GM18858 (cell line): ENCODE data around the gene ANKRD39.
"Not testable (repeated sequence)": the region's sequence is repeated elsewhere in the genome, so short reads cannot be mapped to it uniquely, and the experiment has no call there.

Experiments used
- ATAC-seq: cut with Tn5 transposase; IDR thresholded peaks from one replicate; pipeline ENCODE4 v1.9.1; 2021; ENCODE audit not compliant: unreplicated experiment

ANKRD39 gene

DNA sequence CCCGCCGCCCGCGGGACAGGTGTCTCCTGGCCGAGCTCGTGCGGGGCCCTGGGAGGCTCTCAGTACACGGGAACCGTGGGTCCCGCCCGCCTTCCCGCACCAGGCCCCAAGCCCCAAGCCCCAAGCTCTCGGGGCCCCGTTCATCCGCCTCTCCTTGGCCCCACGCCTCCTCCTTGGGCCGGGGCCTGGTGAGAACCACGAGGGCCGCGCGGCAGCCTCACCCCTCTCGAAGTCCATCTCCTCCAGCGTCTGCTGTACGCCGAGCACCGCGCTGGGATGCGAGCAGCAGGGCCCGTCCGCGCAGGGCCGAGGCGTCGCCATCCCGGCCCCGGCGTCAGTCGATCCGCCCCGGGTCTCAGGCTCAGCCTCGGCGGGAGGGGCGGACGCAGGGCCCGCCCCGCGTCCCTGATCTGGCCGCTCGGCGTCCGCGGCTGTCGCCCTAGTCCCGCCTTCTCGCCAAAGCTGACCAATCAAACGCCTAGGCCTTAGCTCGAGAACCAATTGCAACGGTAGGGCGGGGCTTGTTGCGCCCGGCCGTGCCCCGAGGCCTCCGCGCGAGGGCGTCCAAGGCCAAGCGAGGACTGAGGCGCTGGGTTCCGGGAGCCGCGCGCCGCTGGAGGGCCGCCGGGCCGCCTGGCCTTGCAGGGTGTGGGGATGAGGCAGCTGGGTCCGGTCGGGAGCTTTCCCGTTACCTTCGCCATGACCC lies at the start of gene ANKRD39:
Gene ANKRD39, minus strand, starts transcription at position 350 of the 706 bp plus-strand sequence. Its CDS starts 29 bp downstream, at position 321.
- ATAC-seq = peak; percentile 92

DNA sequence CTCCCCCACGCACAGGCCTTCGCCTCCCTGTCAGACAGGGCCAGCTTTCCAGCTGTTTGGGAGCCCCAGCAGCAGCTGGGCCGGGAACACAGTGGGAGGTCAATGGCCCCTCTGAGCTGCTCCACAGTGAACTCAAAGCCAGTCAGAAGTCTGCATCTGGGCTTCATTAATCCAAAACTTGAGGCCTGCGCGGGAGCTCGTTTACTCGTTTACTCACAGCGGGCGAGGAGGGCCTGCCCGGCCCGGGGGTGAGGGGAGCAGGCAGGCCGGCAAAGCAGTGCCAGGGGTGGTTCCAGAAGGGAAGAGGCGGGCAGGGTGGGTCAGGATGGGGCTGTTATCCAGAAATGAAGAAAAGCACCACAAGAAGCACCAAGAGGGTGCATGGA lies 48.9 kb upstream of the ANKRD39 start:
- ATAC-seq = no peak

DNA sequence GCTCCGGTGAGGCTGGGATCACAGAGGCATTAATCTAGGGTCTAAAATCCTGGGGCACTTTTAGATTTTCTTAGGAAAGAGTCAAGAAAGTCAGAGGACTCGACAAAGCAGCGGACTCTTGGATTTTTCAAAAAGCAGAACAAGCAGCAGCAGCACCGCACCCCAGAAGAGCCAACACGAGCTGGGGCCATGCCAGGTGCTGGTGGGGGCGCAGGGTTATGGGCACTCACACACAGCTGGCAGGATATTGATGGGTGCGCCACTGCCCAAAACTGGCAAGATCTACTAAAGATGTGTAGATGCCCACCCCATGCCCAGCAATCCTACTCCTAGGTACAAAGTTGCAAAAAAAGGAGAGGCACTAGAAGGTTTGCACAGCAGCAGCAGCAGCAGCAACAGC lies 46.0 kb upstream of the ANKRD39 start:
- ATAC-seq = no peak

GRCh38 chr2:96903318-96903717 lies 45.5 kb upstream of the ANKRD39 start:
- ATAC-seq = no peak

DNA sequence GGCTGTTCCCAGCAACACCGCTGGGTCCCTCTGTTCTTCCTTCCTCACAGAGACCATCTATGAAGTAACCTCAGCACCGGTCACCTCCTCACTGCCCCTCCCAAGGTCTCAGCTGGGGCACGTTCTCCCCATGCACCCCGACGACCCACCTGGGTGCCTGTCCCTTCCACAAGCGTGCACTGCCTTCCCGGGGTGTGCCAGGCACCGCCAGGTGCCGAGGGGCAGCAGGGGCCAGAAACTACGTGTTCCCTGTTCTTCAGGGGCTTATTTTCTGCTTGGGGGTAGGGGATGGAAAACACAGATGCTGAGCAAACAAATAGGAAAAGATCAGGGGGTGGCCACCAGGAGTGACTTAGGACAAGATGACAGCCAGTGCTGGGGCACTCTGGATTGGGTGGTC lies 42.4 kb upstream of the ANKRD39 start:
- ATAC-seq = no peak

GRCh38 chr2:96899413-96899741 lies 41.6 kb upstream of the ANKRD39 start:
- ATAC-seq = no peak

DNA sequence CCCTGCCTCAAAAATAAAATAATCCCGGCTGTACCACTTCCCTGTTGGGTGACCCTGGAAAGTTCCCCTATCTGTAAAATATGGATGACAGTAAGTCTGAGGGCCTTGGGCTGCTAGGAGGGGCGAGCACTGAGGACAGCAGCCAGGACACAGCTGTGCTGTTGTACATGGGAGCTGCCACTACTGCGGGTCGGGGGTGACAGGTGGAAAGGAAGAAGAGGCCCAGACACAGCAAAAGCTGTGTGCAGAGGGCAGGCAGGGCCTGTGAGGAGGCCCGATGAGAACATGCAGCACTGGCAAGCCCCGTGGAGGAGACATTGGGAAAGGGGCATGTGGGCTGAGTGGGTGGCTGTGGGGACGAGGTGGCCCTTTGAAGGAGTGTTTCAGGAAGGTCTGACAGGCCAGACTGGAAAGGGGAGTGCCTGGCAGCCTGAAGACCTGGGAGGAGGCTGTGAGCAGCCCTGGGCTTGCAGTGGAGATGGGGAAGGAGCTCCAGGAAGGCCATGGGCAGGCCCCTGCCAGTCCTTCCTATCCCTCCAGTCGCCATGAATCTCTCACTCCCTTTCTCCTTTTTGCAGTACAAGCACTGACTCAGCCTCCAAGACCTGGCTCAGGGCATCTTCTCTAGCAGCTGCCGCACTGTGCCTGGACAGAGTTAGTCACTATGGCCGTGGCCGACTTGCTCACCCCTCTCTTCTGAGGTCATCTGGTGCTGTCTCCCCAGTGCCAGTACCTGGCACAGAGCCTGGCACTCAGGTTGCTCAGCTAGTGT lies 41.0 kb upstream of the ANKRD39 start:
- no peak for ATAC-seq

DNA sequence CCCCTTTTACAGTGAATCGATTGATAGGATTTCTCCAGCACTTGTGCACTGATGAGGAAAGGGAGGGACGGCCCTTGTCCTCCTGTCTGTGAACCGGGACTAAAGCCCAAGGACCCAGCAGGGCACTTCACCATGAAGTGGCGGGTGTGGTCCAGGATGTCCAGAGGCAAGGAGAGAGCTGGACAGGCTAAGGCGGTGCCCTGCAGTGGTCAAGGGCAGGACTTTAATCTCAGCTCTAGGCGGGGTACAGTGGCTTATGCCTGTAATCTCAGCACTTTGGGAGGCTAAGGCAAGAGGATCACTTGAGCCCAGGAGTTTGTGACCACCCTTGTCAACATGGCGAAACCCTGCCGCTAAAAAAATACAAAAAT lies 40.3 kb upstream of the ANKRD39 start:
- no peak for ATAC-seq

DNA sequence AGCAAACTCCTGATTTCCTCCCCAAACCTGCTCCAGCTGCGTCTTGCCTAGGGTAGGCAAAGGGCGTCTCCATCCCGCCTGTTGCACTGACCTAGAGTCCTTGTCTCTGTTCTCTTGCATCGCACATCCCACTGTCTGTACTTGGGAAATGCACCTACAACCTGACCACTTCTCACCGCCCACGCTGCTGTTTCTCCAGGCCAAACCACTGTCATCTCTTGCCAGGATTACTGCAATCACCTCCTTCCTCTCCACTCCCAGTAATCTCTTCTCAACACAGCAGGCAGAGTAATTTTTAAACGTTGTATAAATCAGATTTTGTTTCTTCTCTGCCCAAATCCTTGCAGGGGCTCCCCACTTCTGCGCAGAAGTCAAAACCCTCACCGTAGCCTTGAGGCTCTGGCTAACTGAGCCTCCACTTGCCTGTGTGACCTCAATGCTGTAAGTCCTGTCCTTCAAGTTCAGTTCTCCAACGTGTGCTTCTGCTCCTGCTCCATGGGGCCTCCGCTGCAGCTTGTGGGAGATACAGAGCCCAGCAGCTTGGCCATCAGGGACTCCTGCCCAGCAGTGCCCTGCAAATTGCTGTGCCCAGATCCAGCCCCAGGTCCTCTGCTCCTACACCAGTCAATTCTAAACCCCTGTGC lies 39.8 kb upstream of the ANKRD39 start:
- ATAC-seq = no peak

- ATAC-seq = no peak
Measured at GRCh38 chr2:96895746-96896651, 38.2 kb upstream of the ANKRD39 start.

DNA sequence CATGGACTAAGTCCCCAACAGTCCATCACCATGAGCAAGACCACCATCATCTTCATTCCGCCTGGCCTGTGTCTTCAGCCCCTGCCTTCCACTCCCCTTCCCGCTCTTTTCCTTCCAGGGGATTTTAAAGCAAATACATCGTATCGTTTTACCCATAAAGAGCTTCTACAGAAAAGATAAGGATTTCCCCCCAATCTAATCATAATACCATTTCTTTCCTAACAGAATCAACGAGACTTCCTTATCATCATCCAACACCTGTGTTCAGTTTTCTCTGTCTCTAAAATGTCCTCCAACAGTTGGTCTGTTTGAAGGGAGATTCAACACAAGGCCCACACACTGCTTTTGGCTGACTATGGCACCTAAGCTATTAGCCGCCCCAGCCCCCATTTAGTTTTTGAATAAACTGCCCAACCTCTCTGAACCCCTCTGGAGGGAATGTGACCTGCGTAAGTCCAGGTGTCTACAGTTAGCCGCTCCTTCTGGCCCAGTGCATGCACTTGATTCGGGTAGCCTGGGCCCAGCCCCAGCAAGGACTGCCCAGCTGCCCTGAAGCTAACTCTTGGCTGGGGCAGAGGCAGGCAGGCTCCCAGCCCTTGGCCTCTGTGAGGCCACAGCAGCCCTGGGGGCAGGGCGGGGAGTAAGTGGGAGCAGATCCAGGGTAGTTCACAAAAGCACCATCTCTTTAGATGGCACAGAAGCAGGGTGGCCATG lies 37.4 kb upstream of the ANKRD39 start:
- no peak for ATAC-seq

GRCh38 chr2:96894151-96894531 lies 36.3 kb upstream of the ANKRD39 start:
- no peak for ATAC-seq

DNA sequence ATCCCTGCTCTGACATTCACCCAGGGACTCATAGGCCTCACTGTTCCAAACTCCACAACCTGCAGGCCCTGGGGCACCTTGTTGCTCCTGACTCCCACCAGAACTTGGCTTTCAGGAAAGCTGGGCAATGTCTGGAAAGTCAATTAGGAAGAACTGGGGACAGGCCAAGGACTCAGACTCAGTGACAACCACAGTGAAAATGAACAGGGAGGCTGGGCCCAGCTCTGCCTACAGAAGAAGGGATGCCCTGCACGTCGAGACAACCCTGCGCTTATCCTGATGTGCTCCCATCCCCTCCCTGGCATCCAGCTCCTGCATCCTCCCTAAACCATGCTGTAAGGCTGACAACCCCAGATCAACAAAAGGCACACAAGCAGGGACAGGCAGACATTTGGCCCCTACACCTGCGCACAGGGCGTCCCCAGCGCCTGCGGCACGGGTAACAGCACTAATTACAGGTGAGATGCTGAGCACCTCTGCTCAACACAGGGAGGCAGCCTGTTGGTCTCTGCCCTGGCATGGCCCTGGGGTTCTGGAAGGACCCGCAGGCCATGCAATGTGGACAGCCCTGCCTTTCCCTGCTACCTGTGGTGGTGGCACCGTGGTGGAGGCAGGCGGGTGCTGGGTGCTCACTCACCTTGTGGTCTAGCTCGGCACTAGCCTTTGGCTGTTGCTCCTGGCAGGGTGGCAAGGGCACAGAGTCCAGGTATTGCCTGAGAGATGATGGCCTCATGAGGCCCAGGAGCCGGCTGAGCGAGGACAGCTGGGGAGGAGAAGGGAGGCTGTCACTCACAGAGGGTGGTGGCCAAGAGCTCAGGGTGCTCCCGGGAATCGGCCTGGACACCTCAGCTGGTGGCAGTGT lies 35.7 kb upstream of the ANKRD39 start:
- no peak for ATAC-seq

- ATAC-seq = no peak
Measured at GRCh38 chr2:96891591-96892333, 33.9 kb upstream of the ANKRD39 start.

DNA sequence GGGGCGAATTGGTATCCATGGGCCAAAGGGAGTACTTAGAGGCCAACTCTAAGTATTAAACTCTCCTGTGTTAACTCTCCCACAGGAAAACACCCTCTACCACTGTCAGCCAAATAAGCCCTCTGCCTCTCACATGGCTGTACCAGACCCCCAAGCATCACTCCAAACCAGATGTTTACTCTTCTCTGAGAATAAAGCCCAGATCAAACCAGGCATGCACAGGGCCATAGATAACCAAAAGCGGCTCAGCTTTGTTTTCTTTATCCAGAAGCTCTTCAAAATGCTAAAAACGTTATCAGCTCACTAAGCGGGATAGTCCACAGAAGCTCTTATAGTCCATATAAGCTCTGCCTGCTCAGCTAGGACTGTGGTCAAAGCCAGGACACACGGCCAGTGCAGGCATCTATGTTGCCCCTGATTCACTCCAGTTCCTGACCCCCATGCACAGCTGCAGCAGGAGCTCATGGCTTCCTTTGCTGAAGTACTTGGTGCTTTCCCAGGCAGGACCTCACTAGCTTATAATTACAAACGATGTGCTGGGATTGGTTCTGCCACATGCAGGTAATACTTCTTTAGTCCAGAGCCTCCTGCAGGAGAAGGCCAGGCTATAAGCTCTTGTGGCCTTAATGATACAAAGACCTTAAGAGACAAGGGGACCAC lies 33.0 kb upstream of the ANKRD39 start:
- no peak for ATAC-seq

GRCh38 chr2:96890252-96890651 lies 32.4 kb upstream of the ANKRD39 start:
- no peak for ATAC-seq

GRCh38 chr2:96889502-96889901 lies 31.7 kb upstream of the ANKRD39 start:
- ATAC-seq = not testable (repeated sequence)
